GM12892 (cell line): ENCODE data around the gene KIAA1958.

ENCODE experiments used
- POLR2A ChIP-seq: IDR thresholded peaks from 2 replicates; pipeline ENCODE4 v1.6.1; 2011; ENCODE audit warnings: low read depth, low read length, control low read depth
- POLR2AphosphoS5 ChIP-seq: IDR thresholded peaks from 2 replicates; pipeline ENCODE4 v1.6.1; 2011; ENCODE audit warnings: low read depth, low read length, control low read depth
- TAF1 ChIP-seq: IDR thresholded peaks from 2 replicates; pipeline ENCODE4 v1.6.1; 2011; ENCODE audit warnings: low read depth, mild to moderate bottlenecking, control low read depth, low read length, borderline replicate concordance

- TF ChIP-seq POLR2AphosphoS5 (no peak), POLR2A (no peak), TAF1 (no peak)
Measured at GRCh38 chr9:112443636-112444035, 43.0 kb upstream of the KIAA1958 start.
